Activated gamma-delta T cell treated with Interleukin-2 at 50 U/mL for 16 hours (primary cell): ENCODE results near the gene SIT1.

Experiments
- DNase-seq: peaks from one replicate; pipeline ENCODE4 v3.0.0-alpha.2; 2020

Gene SIT1

DNA sequence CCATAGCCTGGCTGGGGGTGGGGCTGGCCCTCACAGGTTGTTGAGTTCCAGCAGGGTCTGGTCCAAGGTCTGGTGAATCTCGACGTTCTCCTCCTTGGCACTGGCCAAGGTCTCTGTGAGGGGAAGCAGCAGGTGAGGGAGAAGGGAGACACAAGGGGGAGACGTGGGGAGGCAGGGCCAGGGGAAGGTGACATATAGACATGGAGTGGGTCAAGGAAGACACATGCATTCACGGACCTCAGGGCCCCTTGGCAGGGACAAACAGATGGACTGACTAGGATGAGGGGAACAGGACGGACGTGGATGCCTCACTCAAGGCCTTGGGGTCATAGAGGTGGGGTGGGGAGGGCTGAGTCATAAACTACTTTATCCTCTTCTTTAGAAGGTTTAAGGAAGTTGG lies 31.3 kb upstream of the SIT1 start:
- DNase-seq: no peak

DNA sequence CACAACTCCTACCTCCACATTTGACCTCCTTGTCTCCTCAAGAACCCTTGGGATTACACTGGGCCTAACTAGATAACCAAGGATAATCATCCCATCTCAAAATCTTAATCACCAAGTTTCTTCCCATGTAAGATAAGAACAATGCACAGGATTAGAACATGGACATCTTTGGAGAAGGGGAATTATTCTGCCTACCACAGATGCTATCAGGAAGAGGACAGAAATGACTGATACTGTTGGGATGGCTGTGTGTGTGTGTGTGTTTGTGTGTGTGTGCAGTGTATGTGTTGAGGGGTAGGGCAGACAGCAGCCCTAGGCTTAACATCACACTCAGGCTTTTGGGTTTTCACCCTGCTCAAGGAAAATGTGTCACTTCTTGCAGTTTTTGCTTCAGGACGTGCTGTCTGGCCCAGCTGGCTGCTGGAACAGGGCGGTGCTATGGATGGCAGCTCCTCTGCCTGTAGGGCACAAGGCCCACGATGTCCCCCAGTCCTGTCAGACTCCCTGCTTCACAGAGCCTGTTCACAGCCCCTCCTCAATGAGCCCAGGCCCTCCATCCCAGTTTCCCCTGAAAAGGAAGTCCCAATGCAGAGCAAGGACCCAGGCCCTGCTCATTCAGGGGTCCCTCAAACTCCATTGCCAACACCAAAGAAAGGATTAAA lies 30.7 kb upstream of the SIT1 start:
- no peak for DNase-seq

DNA sequence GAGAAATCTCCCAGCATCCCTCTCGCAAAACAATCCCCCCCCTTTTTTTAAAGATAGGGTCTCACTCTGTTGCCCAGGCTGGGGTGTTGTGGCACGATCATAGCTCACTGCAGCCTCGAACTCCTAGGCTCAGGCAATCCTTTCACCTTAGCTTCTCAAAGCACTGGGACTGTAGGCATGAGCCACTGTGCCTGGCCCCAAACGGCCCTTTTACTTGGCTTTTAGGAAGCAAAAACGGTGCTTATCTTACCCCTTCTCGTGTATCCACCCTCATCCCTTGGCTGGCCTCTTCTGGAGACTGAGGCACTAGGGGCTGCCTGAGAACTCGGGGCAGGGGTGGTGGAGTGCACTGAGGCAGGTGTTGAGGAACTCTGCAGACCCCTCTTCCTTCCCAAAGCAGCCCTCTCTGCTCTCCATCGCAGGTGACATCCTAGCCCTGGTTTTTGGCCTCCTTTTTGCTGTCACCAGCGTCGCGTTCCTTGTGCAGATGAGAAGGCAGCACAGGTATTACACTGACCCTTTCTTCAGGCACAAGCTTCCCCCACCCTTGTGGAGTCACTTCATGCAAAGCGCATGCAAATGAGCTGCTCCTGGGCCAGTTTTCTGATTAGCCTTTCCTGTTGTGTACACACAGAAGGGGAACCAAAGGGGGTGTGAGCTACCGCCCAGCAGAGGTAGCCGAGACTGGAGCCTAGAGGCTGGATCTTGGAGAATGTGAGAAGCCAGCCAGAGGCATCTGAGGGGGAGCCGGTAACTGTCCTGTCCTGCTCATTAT lies 29.8 kb upstream of the SIT1 start:
- DNase-seq: no peak

DNA sequence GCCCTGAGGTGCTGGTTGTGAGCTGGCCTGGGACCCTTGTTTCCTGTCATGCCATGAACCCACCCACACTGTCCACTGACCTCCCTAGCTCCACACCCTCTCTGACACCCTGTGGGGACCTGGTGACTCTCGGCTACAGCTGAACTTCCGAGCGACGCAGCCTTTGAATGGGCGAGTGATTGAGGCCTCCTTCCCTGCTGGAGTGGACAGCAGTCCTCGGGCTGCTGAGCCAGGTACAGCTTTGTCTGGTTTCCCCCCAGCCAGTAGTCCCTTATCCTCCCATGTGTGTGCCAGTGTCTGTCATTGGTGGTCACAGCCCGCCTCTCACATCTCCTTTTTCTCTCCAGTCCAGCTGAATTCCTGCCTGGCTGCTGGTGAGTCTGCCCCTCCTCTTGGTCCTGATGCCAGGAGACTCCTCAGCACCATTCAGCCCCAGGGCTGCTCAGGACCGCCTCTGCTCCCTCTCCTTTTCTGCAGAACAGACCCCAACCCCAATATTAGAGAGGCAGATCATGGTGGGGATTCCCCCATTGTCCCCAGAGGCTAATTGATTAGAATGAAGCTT lies 29.1 kb upstream of the SIT1 start:
- DNase-seq: no peak

DNA sequence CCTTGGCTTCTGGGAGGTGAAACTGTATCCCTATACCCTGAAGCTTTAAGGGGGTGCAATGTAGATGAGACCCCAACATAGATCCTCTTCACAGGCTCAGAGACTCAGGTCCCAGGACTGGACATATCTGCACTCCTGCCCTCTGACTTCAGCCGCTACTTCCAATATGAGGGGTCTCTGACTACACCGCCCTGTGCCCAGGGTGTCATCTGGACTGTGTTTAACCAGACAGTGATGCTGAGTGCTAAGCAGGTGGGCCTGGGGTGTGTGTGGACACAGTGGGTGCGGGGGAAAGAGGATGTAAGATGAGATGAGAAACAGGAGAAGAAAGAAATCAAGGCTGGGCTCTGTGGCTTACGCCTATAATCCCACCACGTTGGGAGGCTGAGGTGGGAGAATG lies 28.4 kb upstream of the SIT1 start:
- DNase-seq: no peak

DNA sequence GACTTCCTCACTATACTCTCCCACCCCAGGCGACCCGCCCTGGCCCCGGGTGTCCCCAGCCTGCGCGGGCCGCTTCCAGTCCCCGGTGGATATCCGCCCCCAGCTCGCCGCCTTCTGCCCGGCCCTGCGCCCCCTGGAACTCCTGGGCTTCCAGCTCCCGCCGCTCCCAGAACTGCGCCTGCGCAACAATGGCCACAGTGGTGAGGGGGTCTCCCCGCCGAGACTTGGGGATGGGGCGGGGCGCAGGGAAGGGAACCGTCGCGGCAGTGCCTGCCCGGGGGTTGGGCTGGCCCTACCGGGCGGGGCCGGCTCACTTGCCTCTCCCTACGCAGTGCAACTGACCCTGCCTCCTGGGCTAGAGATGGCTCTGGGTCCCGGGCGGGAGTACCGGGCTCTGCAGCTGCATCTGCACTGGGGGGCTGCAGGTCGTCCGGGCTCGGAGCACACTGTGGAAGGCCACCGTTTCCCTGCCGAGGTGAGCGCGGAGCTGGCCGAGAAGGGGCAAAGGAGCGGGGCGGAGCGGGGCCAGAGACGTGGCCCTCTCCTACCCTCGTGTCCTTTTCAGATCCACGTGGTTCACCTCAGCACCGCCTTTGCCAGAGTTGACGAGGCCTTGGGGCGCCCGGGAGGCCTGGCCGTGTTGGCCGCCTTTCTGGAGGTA lies 25.1 kb upstream of the SIT1 start:
- DNase-seq: no peak

DNA sequence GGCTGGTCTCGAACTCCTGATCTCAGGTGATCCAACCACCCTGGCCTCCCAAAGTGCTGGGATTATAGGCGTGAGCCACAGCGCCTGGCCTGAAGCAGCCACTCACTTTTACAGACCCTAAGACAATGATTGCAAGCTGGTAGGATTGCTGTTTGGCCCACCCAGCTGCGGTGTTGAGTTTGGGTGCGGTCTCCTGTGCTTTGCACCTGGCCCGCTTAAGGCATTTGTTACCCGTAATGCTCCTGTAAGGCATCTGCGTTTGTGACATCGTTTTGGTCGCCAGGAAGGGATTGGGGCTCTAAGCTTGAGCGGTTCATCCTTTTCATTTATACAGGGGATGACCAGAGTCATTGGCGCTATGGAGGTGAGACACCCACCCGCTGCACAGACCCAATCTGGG lies 24.5 kb upstream of the SIT1 start:
- DNase-seq: no peak

DNA sequence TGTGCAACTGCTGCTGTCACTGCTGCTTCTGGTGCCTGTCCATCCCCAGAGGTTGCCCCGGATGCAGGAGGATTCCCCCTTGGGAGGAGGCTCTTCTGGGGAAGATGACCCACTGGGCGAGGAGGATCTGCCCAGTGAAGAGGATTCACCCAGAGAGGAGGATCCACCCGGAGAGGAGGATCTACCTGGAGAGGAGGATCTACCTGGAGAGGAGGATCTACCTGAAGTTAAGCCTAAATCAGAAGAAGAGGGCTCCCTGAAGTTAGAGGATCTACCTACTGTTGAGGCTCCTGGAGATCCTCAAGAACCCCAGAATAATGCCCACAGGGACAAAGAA lies 23.3 kb upstream of the SIT1 start:
- no peak for DNase-seq

DNA sequence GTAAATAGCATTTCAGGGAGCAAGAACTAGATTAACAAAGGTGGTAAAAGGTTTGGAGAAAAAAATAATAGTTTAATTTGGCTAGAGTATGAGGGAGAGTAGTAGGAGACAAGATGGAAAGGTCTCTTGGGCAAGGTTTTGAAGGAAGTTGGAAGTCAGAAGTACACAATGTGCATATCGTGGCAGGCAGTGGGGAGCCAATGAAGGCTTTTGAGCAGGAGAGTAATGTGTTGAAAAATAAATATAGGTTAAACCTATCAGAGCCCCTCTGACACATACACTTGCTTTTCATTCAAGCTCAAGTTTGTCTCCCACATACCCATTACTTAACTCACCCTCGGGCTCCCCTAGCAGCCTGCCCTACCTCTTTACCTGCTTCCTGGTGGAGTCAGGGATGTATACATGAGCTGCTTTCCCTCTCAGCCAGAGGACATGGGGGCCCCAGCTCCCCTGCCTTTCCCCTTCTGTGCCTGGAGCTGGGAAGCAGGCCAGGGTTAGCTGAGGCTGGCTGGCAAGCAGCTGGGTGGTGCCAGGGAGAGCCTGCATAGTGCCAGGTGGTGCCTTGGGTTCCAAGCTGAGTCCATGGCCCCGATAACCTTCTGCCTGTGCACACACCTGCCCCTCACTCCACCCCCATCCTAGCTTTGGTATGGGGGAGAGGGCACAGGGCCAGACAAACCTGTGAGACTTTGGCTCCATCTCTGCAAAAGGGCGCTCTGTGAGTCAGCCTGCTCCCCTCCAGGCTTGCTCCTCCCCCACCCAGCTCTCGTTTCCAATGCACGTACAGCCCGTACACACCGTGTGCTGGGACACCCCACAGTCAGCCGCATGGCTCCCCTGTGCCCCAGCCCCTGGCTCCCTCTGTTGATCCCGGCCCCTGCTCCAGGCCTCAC lies 22.6 kb upstream of the SIT1 start, which contains the start of gene CA9:
Gene CA9 (plus strand): TSS at position 797 of the 893 bp plus-strand sequence. CDS start 32 bp downstream, at position 829.
- DNase-seq: no peak

DNA sequence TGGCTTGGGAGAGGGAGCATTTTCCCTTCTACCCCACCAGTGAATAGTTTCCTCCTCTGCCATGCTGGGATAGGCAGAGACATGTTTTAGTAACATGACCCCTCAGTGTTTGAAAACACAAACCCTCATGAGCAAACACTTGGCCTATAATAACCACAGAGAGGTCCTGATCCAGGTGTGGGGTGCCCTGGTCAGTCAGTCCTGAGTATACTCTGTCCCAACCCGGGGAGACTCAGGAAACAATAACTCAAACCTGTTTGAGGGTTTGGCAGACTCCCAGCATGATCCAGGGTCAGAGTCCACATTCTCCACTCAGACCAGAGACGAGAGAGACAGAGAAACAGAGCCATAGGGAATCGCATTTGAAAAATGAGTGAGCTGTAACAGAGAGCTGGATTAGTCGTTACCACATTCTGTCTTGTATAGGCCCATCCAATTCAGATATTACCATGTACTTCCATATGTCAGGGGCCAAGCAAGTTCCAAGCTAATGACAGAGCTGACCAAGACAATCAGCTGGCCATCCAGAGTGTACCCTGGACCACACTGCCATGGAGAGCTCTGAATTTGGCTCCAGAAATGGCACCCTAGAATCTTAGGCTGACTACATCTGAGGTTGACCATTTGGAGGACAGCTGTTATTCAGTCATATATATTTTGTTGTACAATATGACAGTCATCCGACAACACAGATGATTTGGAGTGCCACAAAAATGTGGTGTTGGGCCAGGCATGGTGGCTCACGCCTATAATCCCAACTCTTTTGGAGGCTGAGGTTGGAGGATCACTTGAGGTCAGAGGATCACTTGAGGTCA lies 18.8 kb upstream of the SIT1 start:
- no peak for DNase-seq

DNA sequence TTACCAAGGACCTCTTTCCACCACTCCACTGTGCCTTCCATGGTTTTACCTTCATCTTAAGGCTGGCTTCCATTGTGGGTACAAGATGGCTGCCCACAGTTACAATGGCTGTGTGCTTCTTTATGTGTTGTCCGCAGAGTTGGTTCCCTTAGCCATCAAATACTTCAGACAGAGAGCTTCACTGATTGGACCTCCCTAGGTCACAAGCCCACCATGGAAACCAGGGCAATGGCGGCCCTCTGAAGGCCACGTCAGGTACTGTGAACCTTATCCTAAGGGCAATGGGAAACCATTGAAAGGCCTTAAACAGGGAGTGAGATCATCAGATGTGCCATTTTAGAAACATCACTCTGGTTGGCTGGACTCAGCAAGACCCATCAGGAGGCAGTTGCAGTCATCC lies 17.2 kb upstream of the SIT1 start:
- DNase-seq: no peak

DNA sequence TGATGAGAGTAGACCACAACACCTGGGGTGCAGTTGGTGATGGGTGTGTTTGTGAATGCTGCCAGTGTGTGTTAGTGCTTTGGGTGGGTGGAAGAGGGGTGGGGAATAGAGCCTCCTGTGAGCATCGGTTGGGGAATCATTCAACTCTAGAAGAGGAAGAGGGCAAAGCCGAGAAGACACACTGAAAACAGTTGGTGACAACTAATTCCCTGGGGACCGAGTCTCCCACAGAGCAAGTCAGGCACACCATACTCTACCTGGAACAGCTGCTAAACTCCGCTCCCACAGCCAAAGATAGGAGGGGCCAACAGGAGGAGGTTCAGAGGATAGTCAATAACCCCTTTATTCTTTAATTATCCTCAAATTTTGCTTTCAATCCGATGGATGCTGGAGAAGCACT lies 15.8 kb upstream of the SIT1 start:
- no peak for DNase-seq

DNA sequence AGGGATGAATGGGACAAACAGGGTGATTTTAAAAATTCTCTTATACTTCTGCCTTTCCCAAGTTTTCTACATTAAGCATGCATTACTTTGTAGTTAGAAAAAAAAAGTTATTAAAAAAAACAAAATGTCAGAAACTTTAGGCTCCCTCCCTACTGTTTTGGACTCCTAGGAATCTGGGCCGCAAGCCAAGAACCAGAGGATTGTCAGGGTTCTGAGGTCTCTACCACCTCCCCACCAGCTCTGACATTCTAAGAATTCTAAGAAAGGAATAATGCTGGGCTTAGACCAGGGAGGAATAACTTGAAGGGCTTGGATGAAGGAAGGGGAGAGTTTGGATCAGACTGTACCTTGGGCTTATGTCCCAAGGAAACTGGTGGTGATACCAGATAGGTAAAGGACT lies 15.3 kb upstream of the SIT1 start:
- no peak for DNase-seq

DNA sequence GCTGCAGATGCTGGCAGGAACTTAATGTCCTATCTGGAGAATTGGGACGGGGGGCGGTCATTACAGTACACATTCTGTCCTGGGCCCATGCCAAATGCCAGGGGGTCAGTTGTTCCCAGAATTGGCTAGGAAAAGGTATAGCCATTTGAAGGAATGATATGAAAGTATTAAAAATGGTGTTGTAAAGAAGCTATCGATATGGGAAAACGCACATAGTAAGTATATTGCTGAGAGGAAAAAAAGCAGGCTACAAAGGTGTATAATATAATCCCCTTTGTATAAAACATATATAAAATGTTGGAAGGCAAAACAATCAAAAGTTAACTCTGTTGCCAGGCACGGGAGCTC lies 14.7 kb upstream of the SIT1 start:
- DNase-seq: no peak

DNA sequence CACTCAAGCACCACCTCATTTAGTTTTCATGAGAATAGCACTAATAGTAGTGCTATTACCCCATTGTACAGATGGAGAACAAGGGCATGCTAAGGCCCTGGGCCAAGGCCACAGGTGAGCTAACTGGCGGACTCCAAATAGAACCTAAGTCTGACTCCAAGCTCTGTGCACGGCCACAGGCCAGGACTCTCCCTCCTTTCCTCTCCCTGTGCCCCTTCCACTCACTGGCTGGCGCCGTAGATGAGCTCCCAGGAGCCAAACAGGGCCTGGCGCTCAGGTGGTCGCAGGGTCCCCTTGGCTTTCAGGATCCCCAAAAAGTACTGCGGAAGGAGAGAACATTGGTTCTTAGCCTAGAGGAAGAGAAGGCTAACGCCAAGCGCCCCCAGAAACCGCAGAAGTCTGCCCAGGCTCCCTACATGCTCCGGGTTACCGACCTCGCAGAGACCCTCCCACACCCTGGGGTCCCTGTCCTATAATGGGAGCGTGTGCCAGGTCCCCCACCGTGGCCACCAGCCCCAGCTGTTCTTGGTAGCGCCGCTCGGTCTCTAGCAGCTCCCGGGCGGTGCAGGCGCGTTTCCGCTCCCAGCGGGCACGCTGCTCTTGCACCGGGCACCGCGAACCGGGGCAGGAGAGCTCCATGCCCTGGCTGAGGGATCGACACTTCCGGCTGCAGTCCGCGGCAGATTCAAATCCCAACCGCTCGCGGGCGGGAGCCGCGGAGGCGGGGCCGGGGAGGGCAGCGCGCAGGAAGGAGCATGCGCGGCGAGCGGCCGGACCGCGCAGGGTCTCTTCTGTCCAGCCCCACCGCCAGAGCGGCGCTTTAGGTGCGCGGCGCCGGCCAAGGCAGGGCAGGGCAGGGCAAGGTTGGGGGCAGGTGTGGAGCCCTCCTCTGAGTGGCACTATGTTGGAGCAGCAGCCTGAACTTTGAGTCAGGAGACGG lies 14.1 kb upstream of the SIT1 start, which contains the start of gene ARHGEF39:
Gene ARHGEF39 (minus strand): TSS at position 665 of the 940 bp plus-strand sequence. CDS start 26 bp downstream, at position 639.
- peak; percentile 57 for DNase-seq

DNA sequence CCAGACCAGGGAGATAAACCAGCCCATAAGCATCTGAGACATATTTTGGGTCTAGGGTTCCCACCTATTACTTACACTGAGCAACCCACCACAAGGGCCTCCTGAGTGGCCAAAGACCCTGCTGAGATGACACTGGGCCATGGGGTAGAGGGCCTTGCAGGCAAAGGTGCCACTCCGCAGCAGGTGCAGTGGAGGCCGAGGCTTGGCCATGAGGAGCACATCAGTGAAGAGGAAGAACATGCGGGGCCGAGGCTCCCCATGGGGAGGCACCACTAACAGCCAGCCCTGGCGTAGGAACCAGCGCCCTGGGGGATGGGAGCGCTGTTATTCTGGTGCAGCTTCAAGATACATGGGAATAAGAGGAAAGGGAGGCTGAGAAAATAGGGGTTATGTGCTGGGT lies 11.7 kb upstream of the SIT1 start:
- DNase-seq: no peak

DNA sequence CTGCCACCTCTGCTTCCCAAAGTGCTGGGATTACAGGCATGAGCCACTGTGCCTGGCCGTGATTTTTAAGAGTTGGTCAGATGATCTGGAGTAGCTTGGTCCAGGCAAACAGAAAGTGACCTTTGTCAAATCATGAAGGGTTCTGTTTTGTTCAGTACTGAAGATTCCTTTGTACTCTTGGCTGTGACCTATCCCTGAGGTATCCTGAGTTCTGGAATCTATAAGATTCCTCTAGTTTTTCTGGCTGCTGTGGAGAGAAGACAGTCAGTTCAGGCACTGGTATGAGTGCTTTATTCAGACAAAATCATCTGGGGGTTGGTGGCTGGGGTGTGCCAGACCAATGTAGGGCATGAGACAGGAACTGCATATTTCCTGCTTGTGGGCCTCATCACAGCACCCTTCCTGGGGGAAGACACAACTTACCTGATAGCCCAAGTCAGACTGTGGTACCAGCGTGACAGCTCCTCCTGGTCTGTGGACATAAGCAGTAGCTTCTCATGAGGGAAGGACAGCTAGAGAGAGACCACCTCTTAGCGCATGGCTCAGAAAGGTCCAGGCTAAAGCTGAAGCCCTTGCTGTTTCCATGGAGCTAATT lies 11.1 kb upstream of the SIT1 start:
- peak; percentile 57 for DNase-seq

DNA sequence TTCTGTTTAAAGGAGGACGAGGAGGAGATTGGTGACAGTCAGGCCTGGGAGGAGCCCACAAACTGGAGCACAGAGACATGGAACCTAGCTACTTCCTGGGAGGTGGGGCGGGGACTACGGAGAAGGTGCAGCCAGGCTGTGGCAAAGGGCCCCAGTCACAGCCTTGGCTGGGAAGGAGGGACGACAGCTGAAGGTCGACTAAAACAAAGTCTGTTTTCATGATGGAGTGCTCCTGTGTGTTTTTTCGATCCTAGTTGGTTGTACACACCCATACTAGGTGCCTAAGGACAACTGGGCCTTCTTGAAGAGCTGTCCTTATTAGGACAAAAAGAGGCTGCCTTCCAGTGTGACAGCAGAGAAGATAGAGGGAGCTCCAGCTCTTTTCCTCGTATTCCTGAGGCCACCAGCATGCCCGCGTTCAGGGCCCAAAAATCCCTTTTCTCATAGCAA lies 10.3 kb upstream of the SIT1 start:
- no peak for DNase-seq

DNA sequence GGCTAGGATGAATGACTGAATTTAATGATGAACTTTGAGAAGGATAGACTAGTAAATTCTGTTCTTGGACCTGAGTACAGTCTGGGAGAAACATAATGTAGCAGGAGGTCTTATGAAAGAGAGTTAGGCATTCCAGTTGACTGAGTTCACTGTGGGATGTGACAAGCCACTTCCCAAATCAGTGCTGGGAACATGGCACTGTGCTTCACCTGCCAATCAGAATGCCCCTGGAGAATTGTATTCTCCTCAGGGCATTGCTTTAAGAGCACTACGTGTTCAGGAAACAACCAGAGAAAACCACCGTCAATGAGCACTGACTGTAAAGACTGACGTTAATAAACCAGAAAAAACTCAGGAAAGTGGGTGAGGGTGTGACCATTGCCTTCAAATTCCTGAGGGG lies 8.6 kb upstream of the SIT1 start:
- no peak for DNase-seq

DNA sequence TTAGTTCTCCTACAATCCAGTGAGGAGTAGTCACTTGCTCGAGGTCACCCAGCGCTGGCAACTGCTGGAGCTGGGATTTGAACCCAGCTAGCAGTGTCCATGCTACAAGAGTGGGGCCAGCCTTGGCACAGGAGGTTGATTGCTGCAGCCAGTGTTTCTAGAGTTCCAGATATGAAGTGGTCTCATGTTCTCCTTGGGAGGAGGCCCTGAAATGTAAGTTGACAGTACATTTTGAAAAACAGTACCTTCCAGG lies 8.2 kb upstream of the SIT1 start:
- no peak for DNase-seq
